Prostate gland (tissue), 2 donors: ENCODE results near the gene ADAMTS2.

Source experiments
- POLR2A ChIP-seq: fragments of 450-650 bp; IDR thresholded peaks from one replicate; pipeline ENCODE4 v1.6.1; 2016; ENCODE audit warnings: antibody characterized with exemption, mild to moderate bottlenecking
- POLR2AphosphoS5 ChIP-seq: sonication (generic); formaldehyde crosslinking; IDR thresholded peaks from one replicate; pipeline ENCODE4 v1.6.1; 2017; ENCODE audit warnings: antibody characterized with exemption
- TF ChIP-seq, protein P1 (sequence below), 4 experiments: fragments of 200-600 bp in 2 of 4; fragments of 450-650 bp in 2 of 4; sonication (generic) in 2 of 4; IDR thresholded peaks; 1 replicate in 3 of 4; 2 replicates in 1 of 4; pipeline ENCODE4 v1.5.1; 2016 to 2019; ENCODE audit warnings: antibody characterized with exemption in 4 of 4, mild to moderate bottlenecking in 2 of 4, moderate library complexity in 2 of 4

GRCh38 chr5:179111267-179112207, 233.7 kb downstream of the ADAMTS2 start:
- no peak for TF ChIP-seq POLR2AphosphoS5
- TF ChIP-seq, protein P1, sequence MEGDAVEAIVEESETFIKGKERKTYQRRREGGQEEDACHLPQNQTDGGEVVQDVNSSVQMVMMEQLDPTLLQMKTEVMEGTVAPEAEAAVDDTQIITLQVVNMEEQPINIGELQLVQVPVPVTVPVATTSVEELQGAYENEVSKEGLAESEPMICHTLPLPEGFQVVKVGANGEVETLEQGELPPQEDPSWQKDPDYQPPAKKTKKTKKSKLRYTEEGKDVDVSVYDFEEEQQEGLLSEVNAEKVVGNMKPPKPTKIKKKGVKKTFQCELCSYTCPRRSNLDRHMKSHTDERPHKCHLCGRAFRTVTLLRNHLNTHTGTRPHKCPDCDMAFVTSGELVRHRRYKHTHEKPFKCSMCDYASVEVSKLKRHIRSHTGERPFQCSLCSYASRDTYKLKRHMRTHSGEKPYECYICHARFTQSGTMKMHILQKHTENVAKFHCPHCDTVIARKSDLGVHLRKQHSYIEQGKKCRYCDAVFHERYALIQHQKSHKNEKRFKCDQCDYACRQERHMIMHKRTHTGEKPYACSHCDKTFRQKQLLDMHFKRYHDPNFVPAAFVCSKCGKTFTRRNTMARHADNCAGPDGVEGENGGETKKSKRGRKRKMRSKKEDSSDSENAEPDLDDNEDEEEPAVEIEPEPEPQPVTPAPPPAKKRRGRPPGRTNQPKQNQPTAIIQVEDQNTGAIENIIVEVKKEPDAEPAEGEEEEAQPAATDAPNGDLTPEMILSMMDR (IDR thresholded peaks at IDR 0.05), result no peak
- no peak for TF ChIP-seq POLR2A
